Lower lobe of right lung (tissue), 1 donor: ENCODE measurements around the gene TYK2. TPM values are rescaled to one million over a fixed set of nuclear protein-coding genes. Genes with fewer than 3 reads are reported as not detected.

Experiments used
- microRNA-seq: library from miRNA; unstranded; fragments of <30 nt; microRNA quantifications from one replicate; pipeline ENCODE4 v1.2.0, GENCODE V29; 2020; ENCODE audit warnings: borderline number of aligned reads
- total RNA-seq: library from RNA; stranded (reverse); fragmentation: NEBNext Ultra II Directional; extraction: Animal tissue kit (Norgen Biotek cat#: 25700); gene quantifications from one replicate; pipeline ENCODE4 v1.2.1, GENCODE V29; 2021
- donor health status: DM: no; HTN: yes; CAD: no; lungs with severe emphysema.

TYK2 gene
- total RNA-seq, 1 donor from 2014 or later: 164 TPM

Small RNAs within 50 kb of the gene (microRNA-seq; reads per million reads assigned to microRNA genes)
- not detected for gene MIR1181

Other genes with a start within 250 kb of the TYK2 start
- 65.5 TPM for gene DNMT1, start 185.6 kb downstream of the TYK2 start, total RNA-seq
- 15.4 TPM for gene S1PR2, start 149.2 kb downstream of the TYK2 start, total RNA-seq
- 40.3 TPM for gene MRPL4, start 128.4 kb downstream of the TYK2 start, total RNA-seq
- 95.9 TPM for gene ICAM1, start 109.5 kb downstream of the TYK2 start, total RNA-seq
- 10.0 TPM for gene ICAM4, start 93.6 kb downstream of the TYK2 start, total RNA-seq
- 15.3 TPM for gene ICAM5, start 90.6 kb downstream of the TYK2 start, total RNA-seq
- 6.2 TPM for gene ZGLP1, start 70.8 kb downstream of the TYK2 start, total RNA-seq
- 16.8 TPM for gene FDX2, start 64.6 kb downstream of the TYK2 start, total RNA-seq
- 29.6 TPM for gene RAVER1, start 47.0 kb downstream of the TYK2 start, total RNA-seq
- gene ICAM3, start 40.9 kb downstream of the TYK2 start, total RNA-seq: 33.0 TPM
- 154 TPM for gene CDC37, start 23.0 kb upstream of the TYK2 start, total RNA-seq
- gene PDE4A, start 40.0 kb upstream of the TYK2 start, total RNA-seq: 35.9 TPM
- 67.5 TPM for gene KEAP1, start 122.8 kb upstream of the TYK2 start, total RNA-seq
- 2.4 TPM for gene S1PR5, start 136.9 kb upstream of the TYK2 start, total RNA-seq
- 22.9 TPM for gene ATG4D, start 163.3 kb upstream of the TYK2 start, total RNA-seq
- 25.2 TPM for gene KRI1, start 185.4 kb upstream of the TYK2 start, total RNA-seq
- 13.1 TPM for gene CDKN2D, start 188.4 kb upstream of the TYK2 start, total RNA-seq
- 36.9 TPM for gene AP1M2, start 206.7 kb upstream of the TYK2 start, total RNA-seq
- gene SLC44A2, start 245.0 kb upstream of the TYK2 start, total RNA-seq: 256 TPM